Tibial artery (tissue), 4 donors: Measurements from ENCODE around the gene CCDC201.

ENCODE experiments used
- DNase-seq, 2 donors: peaks; one replicate each; pipeline ENCODE4 v3.0.0-alpha.2; 2019
- H3K27ac ChIP-seq, 2 donors: fragments of 200-600 bp; sonication (generic) in 1 of 2; 1 replicate in 1 of 2; 2 replicates in 1 of 2; pipeline ENCODE4 v1.5.1; 2018 to 2019; ENCODE audit warnings: mild to moderate bottlenecking in 1 of 2
- H3K27me3 ChIP-seq, 2 donors: fragments of 200-600 bp; sonication (generic) in 1 of 2; one replicate each; pipeline versions ENCODE4 v1.5.1 to v1.6.0; 2016 to 2019
- H3K36me3 ChIP-seq, 3 donors: fragments of 200-600 bp; sonication (generic) in 2 of 3; one replicate each; pipeline ENCODE4 v1.5.1; 2016 to 2019; ENCODE audit warnings: mild to moderate bottlenecking in 2 of 3
- H3K4me1 ChIP-seq, 4 donors: fragments of 200-600 bp; sonication (generic) in 2 of 4; 1 replicate in 3 of 4; 2 replicates in 1 of 4; pipeline ENCODE4 v1.5.1; 2016 to 2019
- H3K4me3 ChIP-seq, 2 donors: fragments of 200-600 bp; sonication (generic) in 1 of 2; 1 replicate in 1 of 2; 2 replicates in 1 of 2; pipeline ENCODE4 v1.5.1; 2018 to 2019; ENCODE audit warnings: mild to moderate bottlenecking in 2 of 2
- H3K9me3 ChIP-seq, 3 donors: fragments of 200-600 bp; sonication (generic) in 1 of 3; one replicate each; pipeline ENCODE4 v1.5.1; 2016 to 2019
- CTCF ChIP-seq, 2 experiments: fragments of 200-600 bp in 1 of 2; fragments of 450-650 bp in 1 of 2; IDR thresholded peaks; one replicate each; pipeline ENCODE4 v1.5.1; 2017 to 2019; ENCODE audit warnings: antibody characterized with exemption in 2 of 2, mild to moderate bottlenecking in 1 of 2, moderate library complexity in 1 of 2
- intact Hi-C: fragments of 100-400 bp; cut with DNase I; formaldehyde crosslinking; loops from one replicate; pipeline ENCODE4 v1.15.0; 2023; ENCODE audit warnings: low total_unique reads

Gene CCDC201

DNA sequence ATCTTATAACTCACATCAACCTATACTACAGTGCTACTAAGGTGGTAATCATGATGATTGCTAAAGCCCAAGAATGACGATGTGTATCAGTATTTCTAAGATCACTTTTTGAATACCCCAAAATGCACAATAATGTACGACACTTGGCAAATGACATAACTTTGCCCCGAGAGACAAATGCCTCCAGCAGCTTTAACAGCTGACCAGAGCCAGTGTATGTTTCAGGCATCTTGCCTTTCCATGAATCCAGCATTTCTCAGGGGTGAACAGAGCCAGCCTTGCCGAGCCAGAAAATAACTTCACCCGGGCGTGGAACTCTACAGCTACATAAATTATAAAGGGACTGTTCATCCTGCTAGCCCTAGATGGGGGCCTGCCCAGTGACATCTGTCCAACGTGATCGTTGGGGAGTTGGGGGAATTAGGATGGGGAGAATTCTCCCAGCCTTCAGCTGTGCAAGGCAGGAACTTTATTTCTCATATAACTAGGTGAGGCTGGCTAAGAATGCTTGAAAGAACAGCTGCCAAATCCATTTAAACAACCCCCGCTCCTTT, 46.4 kb upstream of the CCDC201 start:
- DNase-seq = no peak
- no peak for TF ChIP-seq CTCF (IDR thresholded peaks at IDR 0.05)
- intact Hi-C loops = loop anchor here (5.0 kb wide), 1 partner anchor 1263 kb away; no protein-coding TSS in a partner anchor
- Histone ChIP-seq H3K9me3 (no peaks in the 10 kb centered on the region), H3K4me1 (peaks cover 0 to 66% (median 53%) of the 10 kb centered on the region in 4 donors), H3K27me3 (no peaks in the 10 kb centered on the region), H3K36me3 (peaks cover 22 to 29% (median 27%) of the 10 kb centered on the region in 3 donors), H3K4me3 (peak overlapping the region; percentile 64 to 67), H3K27ac (peak overlapping the region; percentile 67 to 73)

DNA sequence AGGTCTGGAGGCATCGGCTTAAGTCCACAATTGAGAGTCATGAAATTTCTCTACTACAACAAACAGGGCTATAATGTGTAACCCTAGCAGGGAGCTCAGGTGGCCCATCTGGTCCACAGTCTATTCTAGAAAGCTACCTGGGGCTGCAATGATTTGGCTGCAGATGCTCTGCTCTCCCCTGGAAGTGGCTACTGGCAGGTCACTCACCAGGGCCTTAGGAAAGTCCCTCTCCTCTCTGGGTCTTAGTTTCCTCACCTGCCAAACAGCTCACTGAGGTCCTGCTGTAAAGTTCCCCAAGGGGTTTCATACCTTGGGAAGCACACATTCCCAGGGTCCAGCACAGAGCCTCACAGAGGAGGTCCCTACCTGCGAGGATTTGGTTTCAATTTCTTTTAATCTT, 45.7 kb upstream of the CCDC201 start:
- H3K27ac ChIP-seq = peak overlapping the region; percentile 0 to 13

DNA sequence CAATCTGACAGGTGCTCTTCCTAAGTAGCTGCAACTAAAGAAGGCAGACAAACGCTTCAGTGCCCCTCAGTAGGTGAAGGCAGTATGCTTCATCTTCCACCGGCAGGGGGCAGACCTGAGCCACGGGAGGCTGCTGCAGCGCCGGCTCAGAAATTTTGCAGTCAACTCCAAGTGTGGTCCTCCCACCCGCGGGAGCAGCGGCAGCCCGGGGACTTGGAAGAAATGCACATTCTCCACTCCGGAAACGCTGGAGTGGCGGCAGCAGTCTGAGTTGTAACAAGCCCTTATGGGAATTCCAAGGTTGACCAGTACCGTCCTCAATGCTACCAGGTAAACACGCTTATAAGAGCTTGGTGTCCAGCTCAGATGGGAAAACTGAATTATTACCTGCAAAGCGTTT, 44.8 kb upstream of the CCDC201 start:
- Histone ChIP-seq H3K27me3 (no peaks in the 10 kb centered on the region), H3K36me3 (peaks cover 38 to 46% (median 39%) of the 10 kb centered on the region in 3 donors), H3K9me3 (no peaks in the 10 kb centered on the region), H3K4me1 (peaks cover 0 to 49% (median 40%) of the 10 kb centered on the region in 4 donors), H3K4me3 (peak overlapping the region; percentile 64 to 67), H3K27ac (no peak overlapping the region)
- TF ChIP-seq CTCF (IDR thresholded peaks at IDR 0.05) = peak; percentile 87 to 95
- intact Hi-C loops = loop anchor here (2.0 to 5.0 kb wide), 2 partner anchors 1171 to 1265 kb away; no protein-coding TSS in a partner anchor
- DNase-seq = peak; percentile 68 to 86

More for the DNA sequence above, 45.7 kb upstream of the CCDC201 start:
- Histone ChIP-seq H3K9me3 (no peaks in the 10 kb centered on the region), H3K4me1 (peaks cover 0 to 58% (median 46%) of the 10 kb centered on the region in 4 donors), H3K27me3 (no peaks in the 10 kb centered on the region), H3K4me3 (peak overlapping the region; percentile 64 to 67), H3K36me3 (peaks cover 29 to 37% (median 30%) of the 10 kb centered on the region in 3 donors)
- intact Hi-C loops = loop anchor here (5.0 kb wide), 1 partner anchor 1264 kb away; no protein-coding TSS in a partner anchor
- TF ChIP-seq CTCF (IDR thresholded peaks at IDR 0.05) = no peak
- DNase-seq = no peak

GRCh38 chr7:45917064-45917463, 44.2 kb upstream of the CCDC201 start:
- Histone ChIP-seq H3K27ac (no peak overlapping the region), H3K27me3 (no peaks in the 10 kb centered on the region), H3K4me1 (peaks cover 0 to 43% (median 35%) of the 10 kb centered on the region in 4 donors), H3K36me3 (peaks cover 41 to 51% (median 44%) of the 10 kb centered on the region in 3 donors), H3K4me3 (no peak overlapping the region), H3K9me3 (no peaks in the 10 kb centered on the region)
- DNase-seq = no peak
- no peak for TF ChIP-seq CTCF (IDR thresholded peaks at IDR 0.05)
- intact Hi-C loops = loop anchor here (2.0 to 5.0 kb wide), 2 partner anchors 1172 to 1265 kb away; no protein-coding TSS in a partner anchor

DNA sequence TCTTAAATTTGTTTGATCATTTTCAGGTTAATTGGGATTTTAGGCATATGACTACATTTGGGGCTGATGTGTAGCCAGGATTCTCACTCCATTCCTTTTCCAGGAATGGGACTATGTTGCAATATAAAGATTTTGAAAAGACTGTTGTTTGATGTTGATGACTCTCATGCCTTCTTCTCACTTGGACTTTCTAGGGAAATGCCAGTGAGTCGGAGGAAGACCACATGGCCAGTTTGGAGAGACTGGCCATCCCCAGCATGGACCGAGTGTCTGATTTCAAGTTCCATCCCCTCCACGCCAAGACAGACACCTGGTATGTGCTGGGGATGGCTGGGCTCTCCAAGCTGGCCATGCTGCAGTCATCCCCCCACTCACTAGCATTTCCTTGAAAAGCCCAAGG, 42.7 kb upstream of the CCDC201 start:
- intact Hi-C loops = loop anchor here (2.0 to 5.0 kb wide), 2 partner anchors 1173 to 1267 kb away; no protein-coding TSS in a partner anchor
- no peak overlapping the region for H3K27ac ChIP-seq
- H3K27me3 ChIP-seq = no peaks in the 10 kb centered on the region
- DNase-seq = no peak
- peaks cover 41 to 65% (median 44%) of the 10 kb centered on the region in 3 donors for H3K36me3 ChIP-seq
- H3K4me1 ChIP-seq = peaks cover 0 to 33% (median 26%) of the 10 kb centered on the region in 4 donors
- H3K9me3 ChIP-seq = no peaks in the 10 kb centered on the region
- H3K4me3 ChIP-seq = no peak overlapping the region
- TF ChIP-seq CTCF (IDR thresholded peaks at IDR 0.05) = no peak
